Panc1 (cell line): ENCODE measurements around the gene SLC4A2. TPM values are rescaled to one million over a fixed set of nuclear protein-coding genes. Genes with fewer than 3 reads are reported as not detected.

Experiments
- ATAC-seq: fragments of 200-7000 bp; cut with Tn5 transposase; 2 replicates; pipeline ENCODE4 v1.9.1; 2020; ENCODE audit warnings: mild to moderate bottlenecking, moderate library complexity
- BruUV-seq: library from RNA; stranded (reverse); fragments of 400-500 nt; replicated peaks from 2 replicates; lab custom pipeline; 2021; lab: Mats Ljungman, UMichigan
- CTCF ChIA-PET: fragments of 300-600 bp; sonication (Branson Sonifier 250); formaldehyde crosslinking; loops from one replicate; lab custom pipeline; 2022; ENCODE audit warnings: antibody characterized with exemption; lab: Charles Lee
- POLR2A ChIA-PET: fragments of 300-600 bp; sonication (Branson Sonifier 250); formaldehyde crosslinking; loops from one replicate; lab custom pipeline; 2022; ENCODE audit warnings: antibody characterized with exemption; lab: Charles Lee
- DNase-seq: peaks from one replicate; pipeline ENCODE4 v3.0.0-alpha.2; 2010; ENCODE audit warnings: low read depth, low spot score
- H3K27ac ChIP-seq: 2 replicates; pipeline ENCODE4 v1.5.1; 2011; ENCODE audit warnings: mild to moderate bottlenecking, low read length, inconsistent platforms
- H3K27me3 ChIP-seq: fragments of 200-500 bp; sonication (Bioruptor generic); 2 replicates; pipeline ENCODE4 v1.6.0; 2014; ENCODE audit warnings: low read length, inconsistent platforms; ENCODE audit not compliant: control insufficient read depth, insufficient read depth
- H3K36me3 ChIP-seq: fragments of 200-500 bp; sonication (Bioruptor generic); 2 replicates; pipeline ENCODE4 v1.5.1; 2014; ENCODE audit warnings: inconsistent platforms, mild to moderate bottlenecking, low read length, moderate library complexity; ENCODE audit not compliant: control insufficient read depth, insufficient read depth
- H3K4me1 ChIP-seq: 2 replicates; pipeline ENCODE4 v1.5.1; 2011; ENCODE audit warnings: inconsistent platforms, mild to moderate bottlenecking, low read length, moderate library complexity; ENCODE audit not compliant: control insufficient read depth, insufficient read depth
- H3K4me3 ChIP-seq, 2 experiments: 2 replicates each; pipeline ENCODE4 v1.5.1; 2011 to 2012; ENCODE audit warnings: low read depth in 2 of 2, low read length in 2 of 2, mild to moderate bottlenecking in 2 of 2, inconsistent platforms in 1 of 2, moderate library complexity in 1 of 2
- H3K9me3 ChIP-seq: fragments of 200-500 bp; sonication (Bioruptor generic); 2 replicates; pipeline ENCODE4 v1.5.1; 2014; ENCODE audit warnings: low read depth, mild to moderate bottlenecking, inconsistent platforms, low read length, moderate library complexity; ENCODE audit not compliant: control insufficient read depth, insufficient read depth
- CTCF ChIP-seq: fragments of 450-650 bp; IDR thresholded peaks from 2 replicates; pipeline ENCODE4 v1.5.1; 2017; ENCODE audit warnings: mild to moderate bottlenecking
- POLR2AphosphoS5 ChIP-seq: IDR thresholded peaks from 2 replicates; pipeline ENCODE4 v1.6.1; 2012; ENCODE audit warnings: mild to moderate bottlenecking, low read depth, low read length, moderate library complexity
- REST ChIP-seq, 2 experiments: IDR thresholded peaks; 2 replicates each; pipeline ENCODE4 v1.6.1; 2011 to 2012; ENCODE audit warnings: low read depth in 2 of 2, control low read depth in 1 of 2, low read length in 1 of 2, mild to moderate bottlenecking in 1 of 2, moderate library complexity in 1 of 2; ENCODE audit not compliant: insufficient read depth in 1 of 2
- SIN3A ChIP-seq: IDR thresholded peaks from 2 replicates; pipeline ENCODE4 v1.6.1; 2012; ENCODE audit warnings: low read depth, mild to moderate bottlenecking, low read length, moderate library complexity, borderline replicate concordance; ENCODE audit not compliant: insufficient read depth
- TCF7L2 ChIP-seq: IDR thresholded peaks from 2 replicates; pipeline ENCODE4 v1.6.1; 2011; ENCODE audit warnings: mild to moderate bottlenecking, low read depth, low read length, inconsistent platforms
- in situ Hi-C: cut with HindIII; loops from 2 replicates; pipeline ENCODE4 v1.10.0; 2016; ENCODE audit warnings: low sequenced_read_pairs, low pct_unique_long_range_greater_than_20kb
- intact Hi-C: fragments of 100-400 bp; cut with micrococcal nuclease; formaldehyde crosslinking; loops from one replicate; pipeline ENCODE4 v1.10.0; 2022; ENCODE audit not compliant: unreplicated experiment
- total RNA-seq: library from RNA; stranded (reverse); gene quantifications from one replicate; pipeline ENCODE4 v1.2.1, GENCODE V29; 2021; ENCODE audit not compliant: unreplicated experiment

The SLC4A2 gene
- total RNA-seq, 1 experiment from 2014 or later: 580 TPM

- POLR2A ChIA-PET: no interaction called here
- BruUV-seq: no TSS peak
- CTCF ChIA-PET: interaction anchor here (0.5 to 0.7 kb wide), 2 partner anchors 17 to 40 kb away, joined by 3 to 4 read pairs; partner anchors contain the start of gene ABCB8
- ATAC-seq (no peak), DNase-seq (no peak)
- peaks cover 22% of the 10 kb centered on the region for H3K36me3 ChIP-seq
- no peak overlapping the region for H3K27ac ChIP-seq
- H3K4me3 ChIP-seq: no peak overlapping the region
- peaks cover 4% of the 10 kb centered on the region; the same call in 1 of the 2 replicates for H3K4me1 ChIP-seq
- in situ Hi-C loops (no loop called here), intact Hi-C loops (no loop called here)
- no peaks in the 10 kb centered on the region for H3K27me3 ChIP-seq
- TF ChIP-seq REST (IDR thresholded peaks at IDR 0.05; ENCODE audit: insufficient read depth in 1 of 2, low read depth in 2 of 2, low read length in 1 of 2) (no peak), SIN3A (no peak), POLR2AphosphoS5 (no peak), CTCF (no peak), TCF7L2 (no peak)
- no peaks in the 10 kb centered on the region for H3K9me3 ChIP-seq
Observed at GRCh38 chr7:151068069-151068773, 8.8 kb downstream of the SLC4A2 start.

GRCh38 chr7:151069841-151070573 is 10.6 kb downstream of the SLC4A2 start:
- H3K4me1 ChIP-seq: peaks cover under 1% of the 10 kb centered on the region; the same call in 1 of the 2 replicates
- H3K27me3 ChIP-seq: no peaks in the 10 kb centered on the region
- intact Hi-C loops (no loop called here), in situ Hi-C loops (no loop called here)
- TF ChIP-seq POLR2AphosphoS5: no peak
- no peak for TF ChIP-seq CTCF
- no peak for TF ChIP-seq TCF7L2
- TF ChIP-seq REST (IDR thresholded peaks at IDR 0.05; ENCODE audit: insufficient read depth in 1 of 2, low read depth in 2 of 2, low read length in 1 of 2): no peak
- no peak for TF ChIP-seq SIN3A
- ChIA-PET CTCF (no interaction called here), POLR2A (no interaction called here)
- DNase-seq (no peak), ATAC-seq (no peak)
- no peaks in the 10 kb centered on the region for H3K9me3 ChIP-seq
- H3K36me3 ChIP-seq: peaks cover 19% of the 10 kb centered on the region
- no peak overlapping the region for H3K27ac ChIP-seq
- no TSS peak for BruUV-seq
- H3K4me3 ChIP-seq: no peak overlapping the region
